ENCODE results near the gene CD99L2. TPM values are rescaled to one million over a fixed set of nuclear protein-coding genes. Genes with fewer than 3 reads are reported as not detected.

CD99L2 gene
- total RNA-seq, 4 donors from 2014 or later: 56.8 to 88.6 (median 77.6) TPM

GRCh38 chrX:150897421-150898320, 797 bp downstream of the CD99L2 start:
- H3K4me3 ChIP-seq: peak overlapping the region; percentile 66 to 77
- ATAC-seq: no peak
- peak overlapping the region; percentile 39 to 85 (median 78) for H3K27ac ChIP-seq
- TF ChIP-seq EP300 (IDR thresholded peaks at IDR 0.05) (no peak), POLR2AphosphoS5 (IDR thresholded peaks at IDR 0.05) (no peak), POLR2A (IDR thresholded peaks at IDR 0.05) (no peak), CTCF (IDR thresholded peaks at IDR 0.05) (no peak)
- H3K27me3 ChIP-seq: no peaks in the 10 kb centered on the region
- H3K4me1 ChIP-seq: peaks cover 0 to 13% (median 0%) of the 10 kb centered on the region in 3 donors
- 0 to 23% methylated on average over 2 to 5 of the region's 22 CpGs for WGBS, 2 donors (ENCODE audit: low coverage in 1 of 2)
- no peaks in the 10 kb centered on the region for H3K36me3 ChIP-seq
- H3K9me3 ChIP-seq: no peaks in the 10 kb centered on the region

GRCh38 chrX:150896632-150897031, 1.8 kb downstream of the CD99L2 start:
- WGBS, 2 donors (ENCODE audit: low coverage in 1 of 2): 76 to 84% methylated on average over 2 to 4 of the region's 6 CpGs
- ATAC-seq: no peak

GRCh38 chrX:150893936-150894335, 4.5 kb downstream of the CD99L2 start:
- 83 to 92% methylated on average over 2 to 4 of the region's 5 CpGs for WGBS, 2 donors (ENCODE audit: low coverage in 1 of 2)
- Histone ChIP-seq H3K27ac (no peak overlapping the region), H3K36me3 (no peaks in the 10 kb centered on the region), H3K27me3 (no peaks in the 10 kb centered on the region), H3K4me1 (peaks cover 0 to 13% (median 0%) of the 10 kb centered on the region in 3 donors), H3K9me3 (no peaks in the 10 kb centered on the region), H3K4me3 (no peak overlapping the region)
- no peak for ATAC-seq
- TF ChIP-seq POLR2A (IDR thresholded peaks at IDR 0.05): no peak
- TF ChIP-seq EP300 (IDR thresholded peaks at IDR 0.05): no peak
- TF ChIP-seq POLR2AphosphoS5 (IDR thresholded peaks at IDR 0.05): no peak
- TF ChIP-seq CTCF (IDR thresholded peaks at IDR 0.05): no peak

More at GRCh38 chrX:150896632-150897031, 1.8 kb downstream of the CD99L2 start:
- H3K4me1 ChIP-seq: peaks cover 0 to 13% (median 0%) of the 10 kb centered on the region in 3 donors
- no peaks in the 10 kb centered on the region for H3K36me3 ChIP-seq
- no peaks in the 10 kb centered on the region for H3K27me3 ChIP-seq
- TF ChIP-seq CTCF (IDR thresholded peaks at IDR 0.05): no peak
- no peak for TF ChIP-seq POLR2AphosphoS5 (IDR thresholded peaks at IDR 0.05)
- no peak for TF ChIP-seq POLR2A (IDR thresholded peaks at IDR 0.05)
- TF ChIP-seq EP300 (IDR thresholded peaks at IDR 0.05): no peak
- H3K4me3 ChIP-seq: no peak overlapping the region
- no peaks in the 10 kb centered on the region for H3K9me3 ChIP-seq
- no peak overlapping the region for H3K27ac ChIP-seq

GRCh38 chrX:150889131-150889530, 9.3 kb downstream of the CD99L2 start:
- Histone ChIP-seq H3K4me3 (no peak overlapping the region), H3K4me1 (no peaks in the 10 kb centered on the region), H3K27ac (no peak overlapping the region), H3K27me3 (no peaks in the 10 kb centered on the region), H3K9me3 (no peaks in the 10 kb centered on the region), H3K36me3 (no peaks in the 10 kb centered on the region)
- WGBS, 2 donors (ENCODE audit: low coverage in 1 of 2): 63 to 77% methylated on average over 2 to 3 of the region's 3 CpGs
- no peak for ATAC-seq
- TF ChIP-seq EP300 (IDR thresholded peaks at IDR 0.05) (no peak), POLR2A (IDR thresholded peaks at IDR 0.05) (no peak), CTCF (IDR thresholded peaks at IDR 0.05) (no peak), POLR2AphosphoS5 (IDR thresholded peaks at IDR 0.05) (no peak)

All from gastroesophageal sphincter (tissue), 4 donors.